PC-3 (cell line): ENCODE measurements around the gene WRNIP1. TPM values are rescaled to one million over a fixed set of nuclear protein-coding genes. Genes with fewer than 3 reads are reported as not detected.

Source experiments
- ATAC-seq: fragments of 200-7000 bp; cut with Tn5 transposase; 2 replicates; pipeline ENCODE4 v1.9.1; 2020; ENCODE audit warnings: mild to moderate bottlenecking, moderate library complexity
- BruUV-seq: library from RNA; stranded (reverse); fragments of 400-500 nt; replicated peaks from 2 replicates; lab custom pipeline; 2021; lab: Mats Ljungman, UMichigan
- CTCF ChIA-PET: fragments of 300-600 bp; sonication (Branson Sonifier 250); formaldehyde crosslinking; loops from one replicate; lab custom pipeline; 2022; ENCODE audit warnings: antibody characterized with exemption; lab: Charles Lee
- POLR2A ChIA-PET: fragments of 300-600 bp; sonication (Branson Sonifier 250); formaldehyde crosslinking; loops from one replicate; lab custom pipeline; 2022; ENCODE audit warnings: antibody characterized with exemption; ENCODE audit not compliant: unreplicated experiment; lab: Charles Lee
- DNase-seq: peaks from one replicate; pipeline ENCODE4 v3.0.0-alpha.2; 2015
- H2AFZ ChIP-seq: fragments of 300-600 bp; sonication (generic); 2 replicates; pipeline ENCODE4 v1.6.0; 2016; ENCODE audit warnings: antibody characterized with exemption, low read length
- H3F3A ChIP-seq: fragments of 300-600 bp; sonication (generic); one replicate; pipeline ENCODE4 v1.6.0; 2017; ENCODE audit warnings: antibody characterized with exemption, low read length, control low read depth, mild to moderate bottlenecking; ENCODE audit not compliant: unreplicated experiment
- H3K27ac ChIP-seq: fragments of 300-600 bp; sonication (generic); 2 replicates; pipeline ENCODE4 v1.5.1; 2016; ENCODE audit warnings: mild to moderate bottlenecking, low read length
- H3K27me3 ChIP-seq: fragments of 300-600 bp; sonication (generic); 2 replicates; pipeline ENCODE4 v1.6.1; 2016; ENCODE audit warnings: low read length, mixed read lengths
- H3K36me3 ChIP-seq: fragments of 300-600 bp; sonication (generic); 2 replicates; pipeline ENCODE4 v1.6.1; 2016; ENCODE audit warnings: low read depth, mixed run types, low read length, mixed read lengths
- H3K4me1 ChIP-seq: fragments of 300-600 bp; sonication (generic); 2 replicates; pipeline ENCODE4 v1.5.1; 2016; ENCODE audit warnings: low read length; ENCODE audit not compliant: insufficient read depth
- H3K4me2 ChIP-seq: fragments of 300-600 bp; sonication (generic); 2 replicates; pipeline ENCODE4 v1.6.0; 2016; ENCODE audit warnings: low read length
- H3K4me3 ChIP-seq: fragments of 300-600 bp; sonication (generic); 2 replicates; pipeline ENCODE4 v1.5.1; 2016; ENCODE audit warnings: mild to moderate bottlenecking, low read length, mixed read lengths
- H3K79me2 ChIP-seq: fragments of 300-600 bp; sonication (generic); 2 replicates; pipeline ENCODE4 v1.6.1; 2017; ENCODE audit warnings: low read length, mixed read lengths
- H3K9ac ChIP-seq: fragments of 300-600 bp; sonication (generic); 2 replicates; pipeline ENCODE4 v1.6.0; 2016; ENCODE audit warnings: mild to moderate bottlenecking, low read length
- H3K9me2 ChIP-seq: fragments of 300-600 bp; sonication (generic); replicated peaks from 2 replicates; pipeline ENCODE4 v1.6.1; 2016; ENCODE audit warnings: mixed run types, low read length, mixed read lengths
- H3K9me3 ChIP-seq: fragments of 300-600 bp; sonication (generic); 2 replicates; pipeline ENCODE4 v1.6.1; 2016; ENCODE audit warnings: low read length, mixed read lengths
- H4K20me1 ChIP-seq: fragments of 300-600 bp; sonication (generic); 2 replicates; pipeline ENCODE4 v1.6.1; 2016; ENCODE audit warnings: low read length, mixed read lengths
- CTCF ChIP-seq: fragments of 300-600 bp; sonication (generic); conservative IDR thresholded peaks from 2 replicates; pipeline ENCODE4 v1.5.1; 2017; ENCODE audit warnings: antibody characterized with exemption, low read depth, mild to moderate bottlenecking, low read length
- EZH2 ChIP-seq: fragments of 300-600 bp; sonication (generic); IDR thresholded peaks from one replicate; pipeline ENCODE4 v1.6.1; 2017; ENCODE audit warnings: antibody characterized with exemption, mild to moderate bottlenecking, low read length; ENCODE audit not compliant: unreplicated experiment
- EZH2phosphoT487 ChIP-seq: fragments of 300-600 bp; sonication (generic); IDR thresholded peaks from 2 replicates; pipeline ENCODE4 v1.6.1; 2018; ENCODE audit warnings: mild to moderate bottlenecking, antibody characterized with exemption, low read length, borderline replicate concordance
- intact Hi-C: fragments of 100-400 bp; cut with micrococcal nuclease; formaldehyde crosslinking; loops from 2 replicates; pipeline ENCODE4 v1.9.0; 2023
- total RNA-seq: library from RNA; depleted of rRNA; stranded (reverse); fragments of >200 nt; gene quantifications from 2 replicates; pipeline ENCODE4 v1.2.3, GENCODE V29; 2014

WRNIP1 gene
- total RNA-seq, 1 experiment from 2014 or later, result 92.2 TPM

- no peaks in the 10 kb centered on the region for H3K36me3 ChIP-seq
- no peaks in the 10 kb centered on the region for H4K20me1 ChIP-seq
- TF ChIP-seq CTCF (no peak), EZH2phosphoT487 (no peak)
- POLR2A ChIA-PET, result no interaction called here
- H3K4me2 ChIP-seq, result no peak overlapping the region
- CTCF ChIA-PET, result no interaction called here
- no peaks in the 10 kb centered on the region for H3K9me3 ChIP-seq
- no peaks in the 10 kb centered on the region for H3K79me2 ChIP-seq
- H3K27me3 ChIP-seq, result no peaks in the 10 kb centered on the region
- no TSS peak for BruUV-seq
- peaks cover under 1% of the 10 kb centered on the region for H3F3A ChIP-seq
- H3K9ac ChIP-seq, result no peak overlapping the region
- intact Hi-C loops, result no loop called here
- no peaks in the 10 kb centered on the region for H3K9me2 ChIP-seq
- no peak overlapping the region for H3K4me3 ChIP-seq
- ATAC-seq (no peak), DNase-seq (no peak)
- peaks cover 18% of the 10 kb centered on the region for H3K4me1 ChIP-seq
- no peak overlapping the region for H3K27ac ChIP-seq
- H2AFZ ChIP-seq, result no peak overlapping the region
Measured at GRCh38 chr6:2803731-2804429, 38.7 kb downstream of the WRNIP1 start.

GRCh38 chr6:2804516-2804915 lies 39.3 kb downstream of the WRNIP1 start:
- ChIA-PET POLR2A (no interaction called here), CTCF (no interaction called here)
- Histone ChIP-seq H3K9ac (no peak overlapping the region), H3K79me2 (no peaks in the 10 kb centered on the region), H3K4me1 (peaks cover 24% of the 10 kb centered on the region), H3K9me3 (no peaks in the 10 kb centered on the region), H3K4me2 (no peak overlapping the region), H2AFZ (no peak overlapping the region), H3K27ac (no peak overlapping the region), H3K4me3 (no peak overlapping the region), H3K27me3 (no peaks in the 10 kb centered on the region), H3K36me3 (no peaks in the 10 kb centered on the region), H3K9me2 (no peaks in the 10 kb centered on the region), H3F3A (peaks cover 7% of the 10 kb centered on the region), H4K20me1 (no peaks in the 10 kb centered on the region)
- no TSS peak for BruUV-seq
- DNase-seq, result no peak
- TF ChIP-seq EZH2, result no peak
- no peak for TF ChIP-seq CTCF
- TF ChIP-seq EZH2phosphoT487, result no peak
- intact Hi-C loops, result no loop called here
- no peak for ATAC-seq

- Histone ChIP-seq H3K27ac (no peak overlapping the region), H3K4me2 (no peak overlapping the region), H3F3A (peaks cover 10% of the 10 kb centered on the region), H3K9ac (no peak overlapping the region), H3K27me3 (no peaks in the 10 kb centered on the region), H4K20me1 (no peaks in the 10 kb centered on the region), H2AFZ (no peak overlapping the region), H3K36me3 (no peaks in the 10 kb centered on the region), H3K4me1 (peaks cover 28% of the 10 kb centered on the region), H3K9me3 (no peaks in the 10 kb centered on the region), H3K9me2 (no peaks in the 10 kb centered on the region), H3K4me3 (no peak overlapping the region), H3K79me2 (no peaks in the 10 kb centered on the region)
- DNase-seq, result no peak
- BruUV-seq, result no TSS peak
- intact Hi-C loops, result no loop called here
- CTCF ChIA-PET, result no interaction called here
- ATAC-seq, result no peak
- POLR2A ChIA-PET, result no interaction called here
- TF ChIP-seq CTCF (no peak), EZH2phosphoT487 (no peak), EZH2 (no peak)
Measured at GRCh38 chr6:2805031-2805430, 39.8 kb downstream of the WRNIP1 start.
